SK-N-SH (cell line): Measurements from ENCODE around the gene CCDC116. TPM values are rescaled to one million over a fixed set of nuclear protein-coding genes. Genes with fewer than 3 reads are reported as not detected.

Experiments
- CTCF ChIA-PET: fragments of 300-600, 350-600 bp; formaldehyde crosslinking; extraction: SDS; loops from one replicate; lab custom pipeline; 2021; lab: Yijun Ruan, JAX
- POLR2A ChIA-PET: fragments of 350-600 bp; sonication (Branson Sonifier 250); formaldehyde crosslinking; extraction: SDS; loops from one replicate; lab custom pipeline; 2020; ENCODE audit warnings: antibody characterized with exemption, inconsistent platforms; lab: Yijun Ruan, JAX
- DNase-seq: peaks from one replicate; pipeline ENCODE4 v3.0.0; 2012
- H2AFZ ChIP-seq: fragments of 200-600 bp; sonication (generic); 2 replicates; pipeline ENCODE4 v1.8.1; 2016; ENCODE audit warnings: antibody characterized with exemption, mild to moderate bottlenecking, low read depth
- H3F3A ChIP-seq: fragments of 200-600 bp; sonication (generic); replicated peaks from 2 replicates; pipeline ENCODE3; 2016; ENCODE audit warnings: antibody characterized with exemption, mild to moderate bottlenecking; ENCODE audit not compliant: insufficient read depth
- H3K27ac ChIP-seq, 2 experiments: fragments of 200-500 bp in 1 of 2; fragments of 200-600 bp in 1 of 2; sonication (Bioruptor generic) in 1 of 2; sonication (generic), shearing (Covaris generic) in 1 of 2; 2 replicates each; pipeline versions ENCODE4 v1.5.1 to v1.6.1; 2014 to 2016; ENCODE audit warnings: low read depth in 2 of 2, inconsistent platforms in 1 of 2, low read length in 1 of 2, mild to moderate bottlenecking in 1 of 2, mixed read lengths in 1 of 2
- H3K27me3 ChIP-seq: fragments of 200-600 bp; sonication (generic), shearing (Covaris generic); 2 replicates; pipeline ENCODE4 v1.6.1; 2016; ENCODE audit warnings: mixed run types; ENCODE audit not compliant: insufficient read depth
- H3K36me3 ChIP-seq, 2 experiments: fragments of 200-500 bp in 1 of 2; fragments of 200-600 bp in 1 of 2; sonication (Bioruptor generic) in 1 of 2; sonication (generic) in 1 of 2; replicated peaks in 1 of 2; 2 replicates each; pipeline versions ENCODE3 to v1.5.1; 2014 to 2016; ENCODE audit warnings: low read length in 1 of 2, mild to moderate bottlenecking in 1 of 2; ENCODE audit not compliant: insufficient read depth in 2 of 2, control insufficient read depth in 1 of 2
- H3K4me1 ChIP-seq, 2 experiments: fragments of 200-500 bp in 1 of 2; fragments of 200-600 bp in 1 of 2; sonication (Bioruptor generic) in 1 of 2; sonication (generic), shearing (Covaris generic) in 1 of 2; 2 replicates each; pipeline versions ENCODE4 v1.5.1 to v1.6.1; 2014 to 2016; ENCODE audit warnings: low read depth in 1 of 2, low read length in 1 of 2, mixed run types in 1 of 2; ENCODE audit not compliant: insufficient read depth in 2 of 2, control insufficient read depth in 1 of 2
- H3K4me2 ChIP-seq: fragments of 200-600 bp; sonication (generic), shearing (Covaris generic); 2 replicates; pipeline ENCODE4 v1.6.1; 2017; ENCODE audit warnings: mixed run types
- H3K4me3 ChIP-seq, 2 experiments: fragments of 200-500 bp in 1 of 2; fragments of 200-600 bp in 1 of 2; sonication (Bioruptor generic) in 1 of 2; sonication (generic), shearing (Covaris generic) in 1 of 2; 2 replicates each; pipeline versions ENCODE4 v1.5.1 to v1.8.1; 2014 to 2016; ENCODE audit warnings: low read depth in 2 of 2, inconsistent platforms in 1 of 2, low read length in 1 of 2, mild to moderate bottlenecking in 1 of 2, mixed read lengths in 1 of 2, moderate library complexity in 1 of 2
- H3K79me2 ChIP-seq: fragments of 200-600 bp; sonication (generic); 2 replicates; pipeline ENCODE4 v1.8.1; 2017; ENCODE audit warnings: mild to moderate bottlenecking; ENCODE audit not compliant: insufficient read depth
- H3K9ac ChIP-seq: fragments of 200-600 bp; sonication (generic); 2 replicates; pipeline ENCODE4 v1.6.1; 2017; ENCODE audit warnings: mixed run types
- H3K9me2 ChIP-seq: fragments of 200-600 bp; sonication (generic); 2 replicates; pipeline ENCODE4 v1.6.1; 2017; ENCODE audit warnings: mixed run types
- H3K9me3 ChIP-seq: fragments of 200-600 bp; sonication (generic); 2 replicates; pipeline ENCODE4 v1.6.1; 2017; ENCODE audit warnings: mixed run types, mild to moderate bottlenecking, moderate library complexity
- H4K20me1 ChIP-seq: fragments of 200-600 bp; sonication (generic); 2 replicates; pipeline ENCODE4 v1.6.1; 2017; ENCODE audit warnings: mild to moderate bottlenecking, mixed run types; ENCODE audit not compliant: insufficient read depth
- ELF1 ChIP-seq: IDR thresholded peaks from 2 replicates; pipeline ENCODE4 v1.4.0; 2012
- EP300 ChIP-seq, 2 experiments: IDR thresholded peaks; 2 replicates each; pipeline versions ENCODE4 v1.4.0 to v1.6.1; 2012; ENCODE audit warnings: borderline replicate concordance in 1 of 2, low read depth in 1 of 2, low read length in 1 of 2
- FOSL2 ChIP-seq: IDR thresholded peaks from 2 replicates; pipeline ENCODE4 v1.4.0; 2012; ENCODE audit warnings: low read depth, mild to moderate bottlenecking, moderate library complexity, borderline replicate concordance
- FOXJ3 ChIP-seq: sonication (generic); formaldehyde crosslinking; IDR thresholded peaks from 2 replicates; pipeline ENCODE4 v1.5.1; 2020; ENCODE audit warnings: mild to moderate bottlenecking, missing genetic modification reagents
- FOXM1 ChIP-seq: IDR thresholded peaks from 2 replicates; pipeline ENCODE4 v1.4.0; 2012; ENCODE audit warnings: low read depth, mild to moderate bottlenecking
- IRF3 ChIP-seq: fragments of 150-350 bp; IDR thresholded peaks from 2 replicates; pipeline ENCODE4 v1.6.1; 2016; ENCODE audit warnings: mild to moderate bottlenecking, low read depth, low read length
- MAX ChIP-seq: IDR thresholded peaks from 2 replicates; pipeline ENCODE4 v1.4.0; 2012; ENCODE audit warnings: low read depth
- NFIC ChIP-seq: IDR thresholded peaks from 2 replicates; pipeline ENCODE4 v1.4.0; 2012; ENCODE audit warnings: borderline replicate concordance
- NRF1 ChIP-seq: IDR thresholded peaks from 2 replicates; pipeline ENCODE4 v1.6.1; 2012; ENCODE audit warnings: low read depth, mild to moderate bottlenecking, low read length
- PBX3 ChIP-seq: IDR thresholded peaks from 2 replicates; pipeline ENCODE4; 2012
- POLR2AphosphoS5 ChIP-seq: IDR thresholded peaks from 2 replicates; pipeline ENCODE4 v1.6.1; 2012; ENCODE audit warnings: low read depth, low read length
- REST ChIP-seq: IDR thresholded peaks from 2 replicates; pipeline ENCODE4 v1.6.1; 2012; ENCODE audit warnings: mild to moderate bottlenecking, low read depth, low read length, moderate library complexity
- SIN3A ChIP-seq: IDR thresholded peaks from 2 replicates; pipeline ENCODE4 v1.6.1; 2012; ENCODE audit warnings: low read depth, mild to moderate bottlenecking, low read length, moderate library complexity, borderline replicate concordance
- USF1 ChIP-seq: IDR thresholded peaks from 2 replicates; pipeline ENCODE4 v1.4.0; 2012; ENCODE audit warnings: low read depth, borderline replicate concordance
- WGBS: methylation state at CpG from one replicate; pipeline ENCODE4 v1.1.6; 2017; ENCODE audit warnings: low lambda C conversion rate; 5-methylcytosine and 5-hydroxymethylcytosine counted together
- polyA plus RNA-seq, 3 experiments: library from polyadenylated mRNA; depleted of rRNA; stranded (reverse); fragments of >200 nt; gene quantifications; 2 replicates each; pipeline ENCODE4 v1.2.3, GENCODE V29; 2012
- TF ChIP-seq, protein P1 (sequence below): IDR thresholded peaks from 2 replicates; pipeline ENCODE4 v1.4.0; 2012; ENCODE audit warnings: low read depth, borderline replicate concordance

The CCDC116 gene
- polyA plus RNA-seq, 1 of the 3 experiments (the other 2 are of a cell fraction), result 0.28 TPM

DNA sequence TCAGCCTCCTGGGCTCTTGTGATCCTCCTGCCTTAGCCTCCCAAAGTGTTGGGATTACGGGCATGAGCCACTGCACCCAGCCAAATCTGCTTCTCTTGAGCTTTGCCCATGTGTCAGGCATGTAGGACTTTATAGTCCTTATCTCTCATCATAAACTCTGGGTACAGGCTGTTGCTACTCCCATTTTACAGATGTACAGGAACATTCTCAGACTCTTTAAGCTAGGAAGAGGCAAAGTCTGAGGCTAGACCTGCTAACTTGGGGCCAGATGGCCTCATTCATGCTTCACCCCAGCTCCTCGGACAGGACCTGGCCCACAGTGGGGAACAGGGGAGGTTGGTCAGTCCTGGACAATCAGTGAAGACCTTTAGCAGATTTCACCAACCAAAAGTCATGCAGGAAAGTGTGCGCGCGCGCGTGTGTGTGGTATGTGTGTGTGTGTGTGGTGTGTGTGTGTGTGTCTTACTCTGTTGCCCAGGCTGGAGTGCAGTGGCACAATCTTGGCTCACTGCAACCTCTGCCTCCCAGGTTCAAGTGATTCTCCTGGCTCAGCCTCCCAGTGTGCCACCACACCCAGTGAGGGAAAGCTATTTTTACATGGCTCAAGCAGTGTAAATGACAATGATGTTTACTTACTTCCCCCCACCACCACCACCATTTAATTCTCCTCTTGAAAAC is 26.5 kb upstream of the CCDC116 start:
- H4K20me1 ChIP-seq, result peaks cover 93% of the 10 kb centered on the region

More for the DNA sequence above, 26.5 kb upstream of the CCDC116 start:
- no peak for TF ChIP-seq EP300 (IDR thresholded peaks at IDR 0.05; ENCODE audit: borderline replicate concordance in 1 of 2, low read depth in 1 of 2, low read length in 1 of 2)
- no peak for TF ChIP-seq POLR2AphosphoS5
- TF ChIP-seq, protein P1, sequence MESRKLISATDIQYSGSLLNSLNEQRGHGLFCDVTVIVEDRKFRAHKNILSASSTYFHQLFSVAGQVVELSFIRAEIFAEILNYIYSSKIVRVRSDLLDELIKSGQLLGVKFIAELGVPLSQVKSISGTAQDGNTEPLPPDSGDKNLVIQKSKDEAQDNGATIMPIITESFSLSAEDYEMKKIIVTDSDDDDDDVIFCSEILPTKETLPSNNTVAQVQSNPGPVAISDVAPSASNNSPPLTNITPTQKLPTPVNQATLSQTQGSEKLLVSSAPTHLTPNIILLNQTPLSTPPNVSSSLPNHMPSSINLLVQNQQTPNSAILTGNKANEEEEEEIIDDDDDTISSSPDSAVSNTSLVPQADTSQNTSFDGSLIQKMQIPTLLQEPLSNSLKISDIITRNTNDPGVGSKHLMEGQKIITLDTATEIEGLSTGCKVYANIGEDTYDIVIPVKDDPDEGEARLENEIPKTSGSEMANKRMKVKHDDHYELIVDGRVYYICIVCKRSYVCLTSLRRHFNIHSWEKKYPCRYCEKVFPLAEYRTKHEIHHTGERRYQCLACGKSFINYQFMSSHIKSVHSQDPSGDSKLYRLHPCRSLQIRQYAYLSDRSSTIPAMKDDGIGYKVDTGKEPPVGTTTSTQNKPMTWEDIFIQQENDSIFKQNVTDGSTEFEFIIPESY, result no peak
- TF ChIP-seq FOXM1, result no peak
- no peak for TF ChIP-seq NFIC
- TF ChIP-seq USF1, result no peak
- no peak for TF ChIP-seq FOSL2
- no peak for TF ChIP-seq REST
- TF ChIP-seq SIN3A, result no peak
- TF ChIP-seq MAX, result no peak
- TF ChIP-seq IRF3, result no peak
- TF ChIP-seq FOXJ3 (CRISPR knock-in tag), result no peak
- no peak for TF ChIP-seq PBX3
- no peak for TF ChIP-seq ELF1
- TF ChIP-seq NRF1, result no peak
- Histone ChIP-seq H3K9ac (no peak overlapping the region), H3K27ac (no peak overlapping the region), H3K79me2 (peaks cover 98% of the 10 kb centered on the region), H3K9me3 (no peaks in the 10 kb centered on the region), H3K27me3 (no peaks in the 10 kb centered on the region), H3K36me3 (peaks cover 0 to 2% of the 10 kb centered on the region in 2 experiments), H3F3A (no peaks in the 10 kb centered on the region), H2AFZ (no peak overlapping the region), H3K9me2 (no peaks in the 10 kb centered on the region), H3K4me2 (no peak overlapping the region), H3K4me1 (no peaks in the 10 kb centered on the region), H3K4me3 (no peak overlapping the region)
- 100% methylated on average over 6 of the region's 7 CpGs for WGBS
- ChIA-PET POLR2A (interaction anchor here (0.8 to 1.2 kb wide), 2 partner anchors 12 to 14 kb away, joined by 3 to 6 read pairs; no protein-coding TSS in a partner anchor), CTCF (interaction anchor here (0.8 to 1.8 kb wide), 6 partner anchors 17 to 41 kb away, joined by 3 to 5 read pairs (median 4); partner anchors contain the start of gene YDJC)
- no peak for DNase-seq
